GM19193 (cell line): ENCODE measurements around the gene RSKR.

Experiments used
- POLR2A ChIP-seq: IDR thresholded peaks from 4 replicates; pipeline ENCODE4 v1.6.1; 2011; ENCODE audit not compliant: insufficient read depth, insufficient read length; ENCODE audit errors: extremely low read depth

RSKR gene, protein sequence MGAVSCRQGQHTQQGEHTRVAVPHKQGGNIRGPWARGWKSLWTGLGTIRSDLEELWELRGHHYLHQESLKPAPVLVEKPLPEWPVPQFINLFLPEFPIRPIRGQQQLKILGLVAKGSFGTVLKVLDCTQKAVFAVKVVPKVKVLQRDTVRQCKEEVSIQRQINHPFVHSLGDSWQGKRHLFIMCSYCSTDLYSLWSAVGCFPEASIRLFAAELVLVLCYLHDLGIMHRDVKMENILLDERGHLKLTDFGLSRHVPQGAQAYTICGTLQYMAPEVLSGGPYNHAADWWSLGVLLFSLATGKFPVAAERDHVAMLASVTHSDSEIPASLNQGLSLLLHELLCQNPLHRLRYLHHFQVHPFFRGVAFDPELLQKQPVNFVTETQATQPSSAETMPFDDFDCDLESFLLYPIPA

DNA sequence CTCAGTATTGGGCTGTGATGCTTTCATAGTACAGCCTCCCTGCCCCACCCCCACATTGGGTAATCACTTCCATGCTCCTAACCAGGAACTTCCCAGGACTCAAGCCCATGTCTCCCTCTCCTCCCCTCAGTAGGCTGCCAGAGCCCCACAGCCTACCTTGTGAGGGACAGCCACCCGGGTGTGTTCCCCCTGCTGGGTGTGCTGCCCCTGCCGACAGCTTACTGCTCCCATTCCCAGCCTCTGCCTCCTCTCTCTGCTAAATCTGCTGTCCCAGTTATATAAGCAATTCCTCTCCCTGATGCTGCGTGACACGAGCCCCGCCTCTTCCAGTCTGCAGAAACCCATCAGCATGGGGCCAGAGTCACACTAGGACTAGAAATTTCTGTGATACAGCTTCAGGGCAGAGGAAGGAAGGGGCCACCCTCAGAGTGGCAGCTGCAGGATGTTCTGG lies at the start of gene RSKR:
Gene RSKR (minus strand): TSS at position 255 of the 451 bp plus-strand sequence. CDS start 24 bp downstream, at position 231.
- no peak for TF ChIP-seq POLR2A

DNA sequence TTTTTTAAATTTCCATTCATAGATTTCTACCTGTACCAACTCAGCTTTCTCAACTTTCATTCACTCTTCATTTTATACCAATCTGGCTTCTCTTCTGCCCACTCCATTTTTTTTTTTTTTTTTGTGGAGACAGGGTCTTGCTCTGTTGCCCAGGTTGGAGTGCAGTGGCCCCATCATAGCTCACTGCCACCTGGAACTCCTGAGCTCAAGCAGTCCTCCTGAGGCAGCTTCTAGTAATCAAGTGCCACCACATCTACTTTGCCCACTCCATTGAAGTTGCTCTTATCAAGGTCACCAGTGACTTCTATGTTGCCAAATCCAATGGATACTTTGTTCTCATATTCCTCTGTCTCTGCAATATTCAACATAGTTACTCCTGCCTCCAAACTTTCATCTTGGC lies 49.7 kb upstream of the RSKR start:
- TF ChIP-seq POLR2A: no peak

DNA sequence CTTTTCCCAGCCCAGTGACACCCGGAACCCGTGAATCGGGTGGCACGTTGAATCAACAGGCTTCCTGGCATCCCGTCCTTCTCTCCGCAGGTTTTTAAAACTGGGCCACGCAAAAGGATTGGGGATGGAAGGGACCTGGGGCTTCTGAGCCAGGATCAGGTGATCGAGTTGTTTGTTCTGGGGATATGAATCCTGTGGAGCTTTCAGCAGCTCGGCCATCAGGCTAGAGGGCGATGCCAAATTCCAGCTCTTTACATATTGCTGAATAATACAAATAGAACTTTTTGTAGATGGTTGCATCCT lies 48.5 kb upstream of the RSKR start:
- TF ChIP-seq POLR2A: no peak

DNA sequence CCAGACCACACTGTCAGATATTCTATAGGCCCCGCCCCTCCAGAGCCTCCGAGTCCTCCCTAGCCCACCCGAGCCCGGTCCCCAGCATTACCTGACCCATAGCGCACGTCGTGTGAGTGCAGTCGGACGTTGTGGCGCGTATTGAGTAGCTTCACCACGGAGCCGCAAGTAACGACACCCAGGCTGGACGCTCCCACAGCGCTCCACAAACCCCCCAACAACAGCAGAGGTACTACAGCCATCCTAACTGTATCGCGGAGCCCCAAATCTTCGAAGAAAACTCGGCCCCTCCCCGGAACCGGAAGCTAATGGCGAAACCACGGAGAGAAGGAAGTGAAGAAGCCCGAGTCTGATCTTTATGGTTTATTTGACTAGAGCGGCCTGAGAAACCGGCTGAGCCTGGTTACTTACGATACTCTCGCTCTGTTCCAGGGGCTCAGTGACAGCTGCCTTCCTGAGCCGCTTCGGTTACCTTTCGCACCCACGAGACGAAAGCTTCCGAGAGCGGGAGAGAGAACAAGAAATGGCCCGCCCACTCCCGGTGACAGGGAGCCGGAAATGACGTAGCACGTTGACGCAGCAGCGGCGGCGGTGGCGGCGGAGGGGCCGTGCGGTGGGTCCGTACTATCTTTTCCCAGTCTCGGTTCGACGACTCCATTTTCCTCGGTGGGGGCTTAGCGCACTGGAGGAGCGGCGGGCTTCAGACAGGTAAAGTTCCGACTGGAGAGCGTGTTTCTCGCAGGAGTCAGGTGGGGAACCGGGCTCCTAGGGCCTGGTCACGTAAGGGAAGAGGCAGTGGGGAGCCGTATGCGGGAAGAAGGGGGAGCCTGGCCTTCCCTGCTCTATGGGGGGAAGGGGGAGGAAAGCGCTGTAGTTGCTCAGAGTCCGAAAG lies 47.9 kb upstream of the RSKR start, which contains the start of the genes SDF2 and SUPT6H:
Gene SDF2 (minus strand): TSS at position 272 of the 892 bp plus-strand sequence. CDS start 30 bp downstream, at position 242.
Gene SUPT6H (plus strand): TSS at position 571 of the 892 bp plus-strand sequence. CDS start 11,197 bp downstream, outside the sequence.
- peak; percentile 87 for TF ChIP-seq POLR2A

DNA sequence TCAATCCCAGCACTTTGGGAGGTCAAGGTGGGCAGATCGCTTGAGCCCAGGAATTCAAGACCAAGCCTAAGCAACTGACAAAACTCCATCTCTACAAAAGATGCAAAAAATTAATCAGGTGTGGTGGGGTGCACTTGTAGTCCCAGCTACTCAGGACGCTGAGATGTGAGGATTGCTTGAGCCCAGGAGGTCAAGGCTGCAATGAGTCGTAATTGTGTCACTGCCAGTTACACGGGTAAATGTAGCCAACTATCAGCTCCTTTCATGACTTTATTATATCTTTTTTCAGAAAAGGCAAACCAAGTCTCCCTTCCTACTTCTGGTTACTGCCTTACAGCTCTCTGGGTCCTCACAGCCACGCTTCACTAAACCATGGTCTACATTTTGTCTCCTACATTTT lies 43.8 kb upstream of the RSKR start:
- TF ChIP-seq POLR2A: no peak

DNA sequence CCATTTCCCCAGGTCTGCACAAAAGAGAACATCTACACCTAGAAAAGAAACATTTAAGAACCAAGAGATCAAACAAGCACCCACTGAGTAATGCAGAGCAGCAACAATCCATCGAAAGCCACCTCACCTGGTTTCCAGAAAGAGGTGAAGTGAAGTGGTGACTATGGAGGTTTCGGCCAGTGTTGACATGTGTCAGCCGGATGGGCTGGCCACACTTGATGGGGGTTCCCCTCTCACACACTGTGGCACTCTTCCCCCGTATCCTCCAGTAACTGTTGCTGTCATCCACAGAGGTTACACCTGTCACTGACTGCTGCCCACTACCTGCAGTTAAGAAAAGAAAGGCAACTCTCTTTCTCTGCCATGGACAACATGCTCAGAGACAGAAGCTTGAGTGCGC lies 41.2 kb upstream of the RSKR start:
- TF ChIP-seq POLR2A: no peak

DNA sequence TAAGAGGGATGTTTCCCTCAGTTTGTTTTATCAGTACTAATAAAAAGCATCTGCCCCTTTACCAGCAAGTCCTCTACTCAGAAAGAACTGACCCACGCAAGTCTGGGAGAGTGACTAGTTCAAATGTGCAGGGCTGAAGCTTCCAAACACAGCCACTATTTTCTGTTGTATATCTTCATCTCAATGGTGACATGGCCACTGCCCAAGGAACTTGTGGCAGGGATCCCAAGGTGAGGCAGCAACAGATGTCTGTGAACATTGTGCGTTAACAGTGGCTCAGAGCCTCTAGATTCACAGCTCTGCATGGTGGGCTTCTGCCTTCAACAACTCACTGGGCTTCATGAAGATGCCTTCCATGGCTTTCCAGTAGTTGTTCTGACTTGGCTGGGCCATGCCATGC lies 34.7 kb upstream of the RSKR start:
- no peak for TF ChIP-seq POLR2A

DNA sequence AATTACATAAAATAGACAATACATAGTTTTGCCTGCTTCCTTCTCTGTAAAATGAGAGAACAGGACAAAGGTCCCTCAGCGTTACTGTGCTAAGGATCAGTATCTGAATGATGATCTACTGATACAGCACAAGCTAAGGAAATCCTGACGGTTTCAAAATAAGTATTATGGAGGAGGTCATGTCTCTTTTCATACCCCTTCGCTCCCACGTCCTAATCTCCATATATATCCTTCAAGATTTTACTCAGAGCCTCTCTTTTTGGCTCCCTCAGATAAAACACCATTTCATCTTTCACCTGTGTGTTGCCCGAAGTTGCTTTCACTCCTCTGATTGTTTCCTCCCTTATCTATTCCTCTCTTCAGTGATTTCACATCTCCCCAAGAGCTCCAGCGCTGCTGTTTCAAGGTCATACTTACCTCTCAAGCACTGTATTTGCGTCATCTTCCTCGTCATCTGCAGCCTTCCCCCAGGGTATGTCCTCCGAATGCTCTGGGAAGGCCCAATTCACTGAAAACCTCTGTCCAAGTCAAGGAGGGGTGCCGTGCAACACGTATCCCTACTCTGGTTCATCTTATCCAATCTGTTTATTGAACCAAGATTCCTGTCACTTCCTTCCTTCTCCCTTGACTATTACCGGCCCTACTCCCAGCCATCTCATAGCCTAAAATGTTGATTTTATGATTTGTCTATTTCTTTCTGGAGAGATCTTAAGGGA lies 32.2 kb upstream of the RSKR start:
- TF ChIP-seq POLR2A: no peak

DNA sequence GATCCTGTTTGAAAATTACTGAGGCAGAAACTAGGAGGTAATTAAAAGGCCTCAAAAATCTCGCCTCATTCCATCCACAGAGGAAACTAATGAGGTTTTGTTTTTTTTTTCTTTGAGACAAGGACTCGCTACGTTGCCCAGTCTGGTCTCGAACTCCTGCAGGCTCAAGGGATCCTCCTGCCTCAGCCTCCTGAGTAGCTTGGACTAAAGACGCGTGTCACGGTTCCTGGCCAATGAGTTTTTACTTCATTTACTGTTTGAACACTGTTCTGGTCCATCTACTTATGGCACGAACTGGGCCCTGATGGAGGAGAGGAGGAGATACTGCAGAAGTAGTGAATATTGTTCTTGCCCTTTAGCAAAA lies 31.6 kb upstream of the RSKR start:
- TF ChIP-seq POLR2A: no peak

DNA sequence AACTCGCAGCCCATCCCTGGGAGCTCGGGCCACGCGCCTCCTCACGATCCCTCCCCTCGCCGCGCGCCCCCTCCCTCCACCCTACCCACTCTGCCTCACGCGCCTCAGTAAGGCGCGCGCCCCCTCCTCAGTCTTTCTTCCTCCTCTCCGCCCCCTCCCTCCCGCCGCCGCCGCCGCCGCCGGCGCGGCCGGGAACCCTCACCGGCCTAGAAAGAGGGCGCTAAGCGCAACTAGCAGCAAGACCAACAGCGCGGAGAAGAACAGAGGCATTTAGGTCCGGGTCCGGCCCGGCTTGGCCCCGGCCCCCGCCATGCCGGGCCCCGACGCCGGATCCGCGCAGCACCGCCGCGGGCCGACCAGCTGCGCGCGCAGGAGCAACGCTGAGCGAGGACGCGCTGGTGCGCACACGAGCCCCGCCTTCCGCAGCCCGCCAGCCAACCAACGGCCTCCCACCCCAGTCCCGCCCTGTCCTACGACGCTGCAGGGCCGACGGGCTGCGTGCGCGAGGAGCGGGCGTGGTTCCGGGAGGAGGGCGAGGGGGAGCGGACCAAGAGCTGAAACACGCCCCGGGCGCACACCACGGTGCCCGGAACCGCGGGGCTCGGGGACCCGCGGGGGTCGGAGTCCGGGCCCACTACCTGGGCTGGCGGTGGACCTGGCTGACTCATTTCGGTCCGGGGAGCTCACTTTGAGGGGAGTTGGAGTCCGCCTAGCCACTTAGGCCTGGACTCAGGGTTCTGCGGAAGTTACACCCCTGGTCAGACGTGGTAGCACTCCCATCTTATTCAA lies 31.0 kb upstream of the RSKR start, which contains the start of gene BLTP2:
Gene BLTP2 (minus strand): TSS at position 372 of the 789 bp plus-strand sequence. CDS start 102 bp downstream, at position 270.
- TF ChIP-seq POLR2A: peak; percentile 87

DNA sequence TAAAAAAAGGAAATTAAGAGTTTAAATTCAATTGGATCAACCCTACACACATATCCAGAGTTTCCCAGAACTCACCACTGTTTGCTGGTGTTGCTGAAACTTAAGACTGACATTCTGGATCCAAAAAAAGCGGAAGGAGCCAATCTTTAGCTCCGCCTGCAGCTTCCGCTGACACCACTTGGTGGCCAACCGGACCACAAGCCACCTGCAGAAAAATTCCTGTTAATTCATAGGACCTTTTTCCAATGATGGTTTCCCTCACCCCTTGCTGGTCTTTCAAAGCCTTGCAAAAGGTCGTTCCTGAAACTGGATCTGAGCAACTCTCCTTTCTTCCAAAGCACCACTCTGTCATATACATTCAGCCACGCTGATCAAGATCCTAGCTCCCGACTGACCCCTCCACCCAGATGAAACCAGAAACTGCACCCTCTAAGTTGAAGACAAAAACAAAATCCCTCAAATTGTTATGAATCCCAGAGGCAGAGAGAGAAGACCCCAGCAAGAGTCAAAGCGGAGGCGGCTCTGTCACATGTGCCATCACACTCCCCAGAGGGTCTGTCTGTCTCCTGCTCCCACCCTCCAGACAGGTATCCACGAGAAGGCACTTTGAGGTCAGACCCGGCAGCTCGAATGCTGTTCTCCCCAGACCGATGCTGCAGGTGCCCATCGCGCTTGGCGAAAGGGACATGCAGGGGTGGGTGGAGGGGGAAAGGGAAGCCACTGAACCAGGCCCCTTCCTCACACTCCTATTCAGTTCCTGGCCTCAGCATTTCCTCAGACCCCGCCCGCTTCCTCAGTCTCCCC lies 30.2 kb upstream of the RSKR start:
- no peak for TF ChIP-seq POLR2A

DNA sequence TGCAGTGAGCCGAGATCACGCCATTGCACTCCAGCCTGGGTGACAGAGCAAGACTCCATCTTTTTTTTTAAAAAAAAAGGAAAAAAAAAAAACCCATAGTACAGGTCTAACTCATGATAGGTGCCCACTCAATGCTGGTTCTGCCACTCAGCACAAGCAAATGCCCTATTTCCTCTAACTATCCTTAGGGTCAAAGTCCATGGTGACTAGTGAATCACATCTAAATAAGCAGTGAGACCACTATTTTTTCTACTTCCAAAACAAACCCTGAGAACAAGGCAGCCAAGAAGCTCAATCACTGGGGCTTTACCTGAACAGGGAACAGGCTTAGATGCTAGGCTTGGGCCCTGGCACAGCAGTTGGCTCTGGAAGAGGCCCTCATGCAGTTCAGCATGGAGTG lies 27.6 kb upstream of the RSKR start:
- TF ChIP-seq POLR2A: no peak

DNA sequence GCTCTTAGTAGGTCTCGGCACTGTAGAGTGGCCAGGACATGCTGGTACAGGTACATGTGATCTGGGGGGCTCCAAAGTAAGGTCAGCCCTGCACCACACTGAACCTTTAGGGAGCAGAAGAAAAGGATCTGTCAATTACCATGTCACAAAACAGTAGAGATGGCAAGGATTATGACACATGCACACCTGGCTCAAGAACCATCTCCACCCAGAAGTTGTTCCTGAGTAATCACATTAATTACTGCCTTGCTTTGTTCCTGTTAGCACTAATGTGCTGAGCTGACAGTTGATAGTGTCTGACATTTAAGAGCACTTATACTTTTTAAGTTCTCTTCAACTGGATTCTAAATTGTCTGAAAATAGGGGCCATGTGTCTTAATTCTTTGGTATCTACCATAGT lies 21.5 kb upstream of the RSKR start:
- TF ChIP-seq POLR2A: no peak
